ENCODE results near the gene LAMA3.

Gene LAMA3

GRCh38 chr18:23690505-23691068 is 1.3 kb downstream of the LAMA3 start:
- Histone ChIP-seq H3K9ac (ENCODE audit: low read depth, low read length) (no peak overlapping the region), H3K4me2 (ENCODE audit: insufficient read depth, low read length) (no peak overlapping the region), H3K4me3 (ENCODE audit: low read depth in 1 of 2, low read length in 2 of 2) (no peak overlapping the region), H3K27me3 (ENCODE audit: insufficient read depth, low read length, poor library complexity) (no peaks in the 10 kb centered on the region), H2AFZ (ENCODE audit: low read depth, low read length) (no peak overlapping the region), H3K36me3 (ENCODE audit: insufficient read depth, low read length) (no peaks in the 10 kb centered on the region), H3K4me1 (ENCODE audit: insufficient read depth, low read length) (no peaks in the 10 kb centered on the region), H4K20me1 (ENCODE audit: insufficient read depth, low read length) (no peaks in the 10 kb centered on the region), H3K9me3 (ENCODE audit: insufficient read depth, low read length, severe bottlenecking) (no peaks in the 10 kb centered on the region), H3K79me2 (ENCODE audit: insufficient read depth, low read length) (no peaks in the 10 kb centered on the region), H3K27ac (ENCODE audit: low read length) (no peak overlapping the region)
- DNase-seq = no peak
- TF ChIP-seq EZH2 (IDR thresholded peaks at IDR 0.05; ENCODE audit: borderline replicate concordance, low read depth, low read length, severe bottlenecking) = no peak
- TF ChIP-seq, protein P1, sequence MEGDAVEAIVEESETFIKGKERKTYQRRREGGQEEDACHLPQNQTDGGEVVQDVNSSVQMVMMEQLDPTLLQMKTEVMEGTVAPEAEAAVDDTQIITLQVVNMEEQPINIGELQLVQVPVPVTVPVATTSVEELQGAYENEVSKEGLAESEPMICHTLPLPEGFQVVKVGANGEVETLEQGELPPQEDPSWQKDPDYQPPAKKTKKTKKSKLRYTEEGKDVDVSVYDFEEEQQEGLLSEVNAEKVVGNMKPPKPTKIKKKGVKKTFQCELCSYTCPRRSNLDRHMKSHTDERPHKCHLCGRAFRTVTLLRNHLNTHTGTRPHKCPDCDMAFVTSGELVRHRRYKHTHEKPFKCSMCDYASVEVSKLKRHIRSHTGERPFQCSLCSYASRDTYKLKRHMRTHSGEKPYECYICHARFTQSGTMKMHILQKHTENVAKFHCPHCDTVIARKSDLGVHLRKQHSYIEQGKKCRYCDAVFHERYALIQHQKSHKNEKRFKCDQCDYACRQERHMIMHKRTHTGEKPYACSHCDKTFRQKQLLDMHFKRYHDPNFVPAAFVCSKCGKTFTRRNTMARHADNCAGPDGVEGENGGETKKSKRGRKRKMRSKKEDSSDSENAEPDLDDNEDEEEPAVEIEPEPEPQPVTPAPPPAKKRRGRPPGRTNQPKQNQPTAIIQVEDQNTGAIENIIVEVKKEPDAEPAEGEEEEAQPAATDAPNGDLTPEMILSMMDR (IDR thresholded peaks at IDR 0.05; ENCODE audit: borderline replicate concordance, extremely low read depth, low read length, poor library complexity, severe bottlenecking) = no peak
- ATAC-seq (ENCODE audit: insufficient read depth, low read depth) = no peak

DNA sequence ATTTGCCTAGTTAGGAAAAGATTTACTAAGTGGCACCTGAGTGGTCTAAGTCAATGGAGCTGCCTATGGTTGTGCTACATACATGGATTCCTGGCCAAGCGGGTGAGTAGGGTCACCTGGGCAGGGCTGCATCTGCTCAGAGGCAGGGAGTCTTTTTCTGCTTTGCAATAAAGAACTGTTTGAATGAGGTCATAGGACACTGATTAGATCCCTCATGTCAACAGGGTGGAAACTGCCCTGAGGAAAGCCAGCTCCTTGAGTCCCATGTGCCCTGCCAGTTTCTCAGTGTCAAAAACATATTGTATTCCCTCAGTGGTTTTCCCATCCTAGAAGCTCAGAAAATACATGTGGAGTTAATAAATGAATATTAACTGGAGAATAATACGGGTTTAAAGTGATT is 4.6 kb downstream of the LAMA3 start:
- DNase-seq (no peak), ATAC-seq (ENCODE audit: insufficient read depth, low read depth) (no peak)
- Histone ChIP-seq H3K4me2 (ENCODE audit: insufficient read depth, low read length) (no peak overlapping the region), H3K79me2 (ENCODE audit: insufficient read depth, low read length) (no peaks in the 10 kb centered on the region), H2AFZ (ENCODE audit: low read depth, low read length) (no peak overlapping the region), H3K9me3 (ENCODE audit: insufficient read depth, low read length, severe bottlenecking) (no peaks in the 10 kb centered on the region), H3K27me3 (ENCODE audit: insufficient read depth, low read length, poor library complexity) (no peaks in the 10 kb centered on the region), H3K36me3 (ENCODE audit: insufficient read depth, low read length) (no peaks in the 10 kb centered on the region), H3K27ac (ENCODE audit: low read length) (no peak overlapping the region), H3K4me1 (ENCODE audit: insufficient read depth, low read length) (no peaks in the 10 kb centered on the region), H3K4me3 (ENCODE audit: low read depth in 1 of 2, low read length in 2 of 2) (no peak overlapping the region), H3K9ac (ENCODE audit: low read depth, low read length) (no peak overlapping the region), H4K20me1 (ENCODE audit: insufficient read depth, low read length) (no peaks in the 10 kb centered on the region)
- TF ChIP-seq, protein P1 (IDR thresholded peaks at IDR 0.05; ENCODE audit: borderline replicate concordance, extremely low read depth, low read length, poor library complexity, severe bottlenecking) = no peak
- no peak for TF ChIP-seq EZH2 (IDR thresholded peaks at IDR 0.05; ENCODE audit: borderline replicate concordance, low read depth, low read length, severe bottlenecking)

- H3K36me3 ChIP-seq (ENCODE audit: insufficient read depth, low read length) = no peaks in the 10 kb centered on the region
- H3K9ac ChIP-seq (ENCODE audit: low read depth, low read length) = no peak overlapping the region
- no peak overlapping the region for H3K4me3 ChIP-seq (ENCODE audit: low read depth in 1 of 2, low read length in 2 of 2)
- no peaks in the 10 kb centered on the region for H3K9me3 ChIP-seq (ENCODE audit: insufficient read depth, low read length, severe bottlenecking)
- H3K27me3 ChIP-seq (ENCODE audit: insufficient read depth, low read length, poor library complexity) = no peaks in the 10 kb centered on the region
- no peak overlapping the region for H2AFZ ChIP-seq (ENCODE audit: low read depth, low read length)
- H3K4me2 ChIP-seq (ENCODE audit: insufficient read depth, low read length) = no peak overlapping the region
- no peak for DNase-seq
- ATAC-seq (ENCODE audit: insufficient read depth, low read depth) = no peak
- no peaks in the 10 kb centered on the region for H3K79me2 ChIP-seq (ENCODE audit: insufficient read depth, low read length)
- no peaks in the 10 kb centered on the region for H3K4me1 ChIP-seq (ENCODE audit: insufficient read depth, low read length)
- TF ChIP-seq EZH2 (IDR thresholded peaks at IDR 0.05; ENCODE audit: borderline replicate concordance, low read depth, low read length, severe bottlenecking) = no peak
- TF ChIP-seq, protein P1 (IDR thresholded peaks at IDR 0.05; ENCODE audit: borderline replicate concordance, extremely low read depth, low read length, poor library complexity, severe bottlenecking) = no peak
- no peak overlapping the region for H3K27ac ChIP-seq (ENCODE audit: low read length)
- H4K20me1 ChIP-seq (ENCODE audit: insufficient read depth, low read length) = no peaks in the 10 kb centered on the region
Measured at GRCh38 chr18:23694637-23695430, 5.6 kb downstream of the LAMA3 start.

Data from DND-41 (cell line).